Upper lobe of right lung (tissue), 1 donor: ENCODE results near the gene DERA. TPM values are rescaled to one million over a fixed set of nuclear protein-coding genes. Genes with fewer than 3 reads are reported as not detected.
A peak's percentile ranks its signal among the peaks of the same experiment; 100 is the strongest.

ENCODE experiments used
- ATAC-seq: fragments of 200-7000 bp; cut with Tn5 transposase; one replicate; pipeline ENCODE4 v1.9.1; 2020; ENCODE audit warnings: mild to moderate bottlenecking, moderate library complexity
- DNase-seq: peaks from one replicate; pipeline ENCODE4 v3.0.0-alpha.2; 2020
- H3K27ac ChIP-seq: fragments of 200-600 bp; one replicate; pipeline ENCODE4 v1.8.0; 2022
- H3K27me3 ChIP-seq: fragments of 200-600 bp; one replicate; pipeline ENCODE4 v1.8.0; 2022; ENCODE audit warnings: mild to moderate bottlenecking
- H3K36me3 ChIP-seq: fragments of 200-600 bp; one replicate; pipeline ENCODE4 v1.8.0; 2022
- H3K4me1 ChIP-seq: fragments of 200-600 bp; one replicate; pipeline ENCODE4 v1.8.0; 2022
- H3K4me3 ChIP-seq: fragments of 200-600 bp; one replicate; pipeline ENCODE4 v1.8.0; 2022; ENCODE audit warnings: mild to moderate bottlenecking
- H3K9me3 ChIP-seq: fragments of 200-600 bp; one replicate; pipeline ENCODE4 v1.8.0; 2022
- CTCF ChIP-seq: fragments of 200-600 bp; IDR thresholded peaks from one replicate; pipeline ENCODE4 v1.8.0; 2022; ENCODE audit warnings: antibody characterized with exemption
- intact Hi-C: fragments of 100-400 bp; cut with DNase I; formaldehyde crosslinking; loops from one replicate; pipeline ENCODE4 v1.11.0; 2022
- total RNA-seq: library from RNA; stranded (reverse); fragmentation: NEBNext Ultra II Directional; extraction: Animal tissue kit (Norgen Biotek cat#: 25700); gene quantifications from one replicate; pipeline ENCODE4 v1.2.1, GENCODE V29; 2021
- donor health status: DM: no; HTN: yes; CAD: no; lungs with severe emphysema.

The DERA gene
- total RNA-seq, 1 donor from 2014 or later: 36.6 TPM

GRCh38 chr12:15882118-15882971, 28.8 kb upstream of the DERA start, which contains the start of gene STRAP:
Gene STRAP, plus strand, starts transcription at chr12:15882387. Its CDS starts 321 bp downstream, at chr12:15882708.
- Histone ChIP-seq H3K36me3 (no peaks in the 10 kb centered on the region), H3K27ac (peak within 1 kb of the TSS; percentile 99), H3K27me3 (no peaks in the 10 kb centered on the region), H3K4me1 (peaks cover 19% of the 10 kb centered on the region), H3K4me3 (peak within 1 kb of the TSS; percentile 89), H3K9me3 (no peaks in the 10 kb centered on the region)
- no peak for TF ChIP-seq CTCF
- intact Hi-C loops: no loop called here
- peak; percentile 97 for ATAC-seq
- peak; percentile 97 for DNase-seq

GRCh38 chr12:15883536-15883935, 27.6 kb upstream of the DERA start:
- peak overlapping the region; percentile 99 for H3K27ac ChIP-seq
- peaks cover 19% of the 10 kb centered on the region for H3K4me1 ChIP-seq
- ATAC-seq: no peak

GRCh38 chr12:15886372-15887042, 24.6 kb upstream of the DERA start:
- TF ChIP-seq CTCF: no peak
- H3K9me3 ChIP-seq: no peaks in the 10 kb centered on the region
- no peaks in the 10 kb centered on the region for H3K27me3 ChIP-seq
- H3K36me3 ChIP-seq: peaks cover 21% of the 10 kb centered on the region
- intact Hi-C loops: no loop called here
- peaks cover 19% of the 10 kb centered on the region for H3K4me1 ChIP-seq
- ATAC-seq: no peak
- H3K27ac ChIP-seq: no peak overlapping the region
- H3K4me3 ChIP-seq: no peak overlapping the region
- no peak for DNase-seq

More at GRCh38 chr12:15883536-15883935, 27.6 kb upstream of the DERA start:
- H3K27me3 ChIP-seq: no peaks in the 10 kb centered on the region
- H3K4me3 ChIP-seq: peak overlapping the region; percentile 89
- no peaks in the 10 kb centered on the region for H3K9me3 ChIP-seq
- intact Hi-C loops: no loop called here
- no peak for TF ChIP-seq CTCF
- no peaks in the 10 kb centered on the region for H3K36me3 ChIP-seq
- DNase-seq: no peak

GRCh38 chr12:15887043-15887817, 23.9 kb upstream of the DERA start:
- H3K4me1 ChIP-seq: peaks cover 19% of the 10 kb centered on the region

More at GRCh38 chr12:15887043-15887817, 23.9 kb upstream of the DERA start:
- DNase-seq (no peak), ATAC-seq (no peak)
- intact Hi-C loops: no loop called here
- Histone ChIP-seq H3K9me3 (no peaks in the 10 kb centered on the region), H3K27ac (no peak overlapping the region), H3K4me3 (no peak overlapping the region), H3K36me3 (peaks cover 29% of the 10 kb centered on the region), H3K27me3 (no peaks in the 10 kb centered on the region)
- no peak for TF ChIP-seq CTCF
